HT-29 (cell line): Measurements from ENCODE around the gene FAM240A. TPM values are rescaled to one million over a fixed set of nuclear protein-coding genes. Genes with fewer than 3 reads are reported as not detected.

Source experiments
- DNase-seq: peaks from one replicate; pipeline ENCODE4 v3.0.0-alpha.2; 2015; ENCODE audit warnings: low spot score
- total RNA-seq: library from RNA; depleted of rRNA; stranded (reverse); fragments of >200 nt; shearing (Covaris generic); gene quantifications from 2 replicates; pipeline ENCODE4 v1.2.3, GENCODE V29; 2014

The FAM240A gene
- total RNA-seq, 1 experiment from 2014 or later = not detected

DNA sequence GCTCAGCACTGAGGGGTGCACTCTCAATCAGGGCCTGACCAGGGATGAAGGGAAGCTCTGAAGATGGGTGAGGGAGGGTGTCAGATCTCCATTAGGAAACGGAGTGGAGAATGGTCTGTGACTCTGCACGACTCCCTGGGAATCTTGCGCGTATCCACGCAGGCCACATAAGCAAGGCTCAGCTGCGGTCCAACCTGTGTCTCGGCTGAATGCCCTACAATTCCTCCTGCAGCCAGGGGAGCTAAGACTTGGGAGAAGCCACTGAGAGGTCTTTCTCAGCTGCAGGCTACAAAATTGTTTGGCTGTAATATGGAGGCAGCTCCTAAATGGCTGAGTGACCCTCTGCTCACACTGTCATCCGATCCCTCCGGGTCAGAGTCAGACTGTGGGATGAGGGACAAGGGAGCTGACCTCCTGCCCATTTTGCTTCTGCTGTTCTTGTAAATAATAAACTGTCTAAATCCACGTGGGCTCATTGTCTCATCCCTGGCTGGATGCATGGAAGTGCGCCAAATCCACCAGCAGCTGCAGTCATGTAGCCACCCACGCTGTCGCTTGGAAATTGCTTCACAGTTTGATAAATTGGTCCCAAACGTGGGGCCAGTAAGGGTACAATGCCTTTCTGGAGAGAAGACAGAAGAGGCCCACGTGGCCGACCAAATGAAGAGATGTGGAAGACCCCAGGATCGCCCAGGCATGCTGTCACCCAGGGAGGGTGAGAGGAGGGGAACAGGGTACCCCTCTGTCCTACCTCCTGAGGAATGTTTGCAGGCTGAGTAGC lies 50.6 kb downstream of the FAM240A start:
- no peak for DNase-seq

DNA sequence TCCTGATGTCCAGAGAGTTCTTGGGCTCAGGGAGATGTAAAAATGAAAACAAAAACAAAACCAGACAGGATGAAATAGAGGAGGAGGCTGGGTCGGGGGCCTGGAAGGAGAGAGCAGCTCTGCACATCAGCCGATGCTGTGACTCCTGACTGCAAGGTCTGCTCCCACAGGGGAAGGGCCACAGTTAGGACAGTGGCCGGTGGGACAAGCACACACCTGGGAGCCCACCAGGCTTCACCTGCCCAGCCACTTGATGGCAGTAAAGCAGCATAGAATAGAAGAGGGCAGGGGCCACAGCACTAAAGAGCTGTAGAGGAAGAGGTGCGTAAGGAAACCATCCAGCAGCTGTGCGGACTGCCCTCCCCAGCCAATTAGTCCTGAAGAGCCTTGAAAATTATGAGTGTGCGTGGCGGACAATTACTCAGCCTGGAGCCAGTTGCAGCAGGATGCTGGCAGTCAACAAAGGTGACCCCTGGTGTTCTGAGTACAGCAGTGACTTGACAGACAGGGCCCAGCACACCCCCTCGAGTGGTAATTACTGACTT lies 51.3 kb downstream of the FAM240A start:
- peak; percentile 8 for DNase-seq

DNA sequence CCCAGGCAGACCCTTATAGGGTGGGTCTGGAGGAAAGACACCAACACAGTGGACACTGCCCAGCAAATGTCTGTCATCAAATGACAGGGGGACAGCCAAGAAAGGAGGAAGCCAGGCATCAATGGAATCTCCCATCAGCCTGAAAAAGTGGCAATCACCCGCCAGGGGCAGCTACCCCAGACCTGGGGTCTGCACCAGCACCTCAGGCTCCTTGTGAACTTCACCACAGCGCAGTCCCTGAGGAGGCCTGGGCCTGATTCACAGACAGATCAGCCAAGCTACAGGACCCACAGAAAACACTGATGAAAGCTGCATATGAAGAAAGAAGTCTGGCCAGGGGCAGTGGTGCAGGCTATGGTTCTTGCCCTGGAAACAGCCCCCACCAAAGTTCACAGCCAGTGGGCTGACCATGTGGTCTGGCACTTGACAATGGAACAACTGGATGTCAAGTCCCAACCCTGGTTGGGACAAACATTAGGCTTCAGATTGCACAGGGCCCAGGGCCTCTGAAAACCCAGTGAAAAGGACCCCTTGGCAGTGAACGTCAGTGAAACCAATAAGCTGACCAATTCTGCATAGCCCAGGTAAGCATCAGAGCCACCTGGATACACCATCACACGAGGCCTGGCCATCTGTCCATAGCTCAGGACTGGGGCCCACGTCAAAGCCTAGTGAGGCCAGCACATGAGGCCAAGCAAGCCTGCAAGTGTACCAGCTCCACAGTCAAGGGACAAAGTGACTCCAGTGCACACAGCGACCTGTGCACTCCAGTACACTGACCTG lies 52.1 kb downstream of the FAM240A start:
- DNase-seq = no peak

DNA sequence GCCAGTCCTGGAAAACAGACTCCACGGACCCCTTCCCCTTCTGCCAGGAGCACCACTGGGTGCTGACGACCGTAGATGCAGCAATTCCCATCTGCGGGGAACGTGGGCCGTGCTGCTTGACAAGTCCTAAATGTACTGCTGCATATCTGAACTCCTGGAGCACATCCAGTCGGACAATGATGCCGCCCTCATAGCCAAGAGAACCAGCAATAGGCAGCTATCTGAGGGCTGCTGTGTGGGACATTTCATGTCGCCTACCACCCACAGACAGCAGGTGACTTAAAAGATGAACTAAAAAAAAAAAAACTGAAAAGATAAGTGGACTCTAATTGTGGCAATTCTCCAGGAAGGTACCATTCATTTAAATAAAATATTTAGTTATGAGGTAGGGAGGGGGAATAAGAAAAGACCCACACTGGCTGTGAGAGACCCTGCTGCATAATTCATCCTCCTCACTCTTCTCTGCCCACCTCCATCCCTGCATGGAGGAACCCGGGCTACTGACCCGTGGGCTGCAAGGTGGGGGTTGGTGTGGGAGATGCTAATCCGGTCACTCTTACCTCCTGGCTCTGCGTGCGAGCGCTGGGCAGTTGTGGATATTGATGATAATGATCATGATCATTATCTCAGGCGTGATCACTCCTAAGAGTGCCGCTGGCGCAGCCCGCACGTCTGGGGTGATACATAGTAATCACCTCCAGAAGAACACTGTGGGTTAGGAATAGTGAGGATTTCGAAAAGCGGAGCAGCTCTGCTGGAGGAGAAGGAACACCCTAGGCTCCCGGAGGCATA lies 52.8 kb downstream of the FAM240A start:
- no peak for DNase-seq

DNA sequence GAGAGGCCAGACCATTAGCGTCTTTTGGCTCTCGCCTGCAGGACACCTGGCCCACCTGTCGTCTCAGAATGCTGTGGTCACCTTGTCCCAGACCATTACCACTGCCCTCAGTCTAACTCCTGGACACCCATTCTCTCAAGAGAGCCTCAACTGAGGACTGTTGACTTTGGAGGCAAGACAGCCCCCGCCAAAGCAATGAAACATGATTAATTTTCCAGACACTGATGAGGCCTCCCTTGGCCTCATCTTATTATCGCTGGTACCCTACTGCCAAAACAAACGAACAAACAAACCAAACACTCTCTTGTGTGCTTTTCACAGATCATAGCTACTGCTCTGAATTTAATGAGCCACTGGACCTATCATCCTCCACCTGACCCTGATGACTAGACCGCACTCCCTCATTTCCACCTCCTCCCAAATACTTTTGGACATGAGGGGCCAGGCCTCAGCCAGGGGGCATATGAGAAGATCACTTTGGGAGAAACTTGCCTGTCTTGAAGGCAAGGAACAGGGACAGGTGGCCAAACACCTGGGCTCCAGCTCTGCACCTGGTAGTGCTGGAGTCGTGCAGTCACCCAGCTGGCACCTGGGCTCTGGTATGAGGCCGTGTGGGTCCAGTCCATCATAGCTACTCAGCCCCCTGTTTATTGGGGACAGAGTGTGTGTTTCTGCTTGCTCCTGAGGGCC lies 53.6 kb downstream of the FAM240A start:
- DNase-seq = no peak

DNA sequence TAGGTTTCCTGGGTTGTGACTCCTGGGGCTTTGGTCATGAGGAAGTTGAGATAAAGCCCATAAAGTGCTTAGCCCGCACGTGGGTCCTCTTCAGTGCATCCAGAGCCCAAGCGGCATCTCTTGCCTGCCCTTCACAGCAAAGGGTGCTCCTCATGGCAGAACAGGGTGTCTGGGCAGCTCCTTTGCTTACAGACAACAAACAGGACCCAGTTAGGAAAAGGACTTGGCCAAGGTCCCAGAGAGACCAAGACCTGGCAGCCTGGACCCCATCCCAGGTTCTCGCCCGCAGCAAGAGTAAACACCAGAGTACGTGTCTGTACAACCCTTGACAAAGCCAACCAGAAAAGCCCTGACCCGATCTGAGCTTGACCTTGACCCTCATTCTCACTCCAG lies 54.1 kb downstream of the FAM240A start:
- no peak for DNase-seq

DNA sequence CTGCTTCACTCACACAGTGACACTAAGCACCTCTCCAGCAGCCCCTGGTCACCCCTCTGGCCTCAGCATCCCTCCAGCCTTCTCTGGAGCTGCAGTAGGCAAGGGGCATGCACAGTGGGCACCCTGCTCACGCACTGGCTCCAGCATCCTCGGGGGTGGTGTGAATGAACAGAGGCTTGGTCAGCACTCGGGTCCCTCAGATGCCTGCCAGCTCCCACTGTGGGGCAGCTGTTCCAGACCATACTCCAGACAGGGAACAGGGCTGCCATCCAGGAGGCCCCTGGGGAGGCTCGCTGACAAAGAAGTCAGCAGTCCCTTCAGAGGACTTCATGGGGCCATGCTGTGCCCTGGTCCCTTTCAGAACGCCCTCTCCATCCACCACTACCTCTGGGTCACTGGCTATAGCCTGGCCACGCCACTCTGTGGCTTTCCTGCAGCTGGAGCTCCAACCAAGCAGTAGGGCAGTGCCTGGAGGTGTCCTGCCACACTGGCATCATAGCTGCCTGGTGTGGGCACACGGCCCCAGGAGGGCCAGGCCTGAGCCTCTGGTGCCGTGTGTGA lies 54.8 kb downstream of the FAM240A start:
- no peak for DNase-seq

DNA sequence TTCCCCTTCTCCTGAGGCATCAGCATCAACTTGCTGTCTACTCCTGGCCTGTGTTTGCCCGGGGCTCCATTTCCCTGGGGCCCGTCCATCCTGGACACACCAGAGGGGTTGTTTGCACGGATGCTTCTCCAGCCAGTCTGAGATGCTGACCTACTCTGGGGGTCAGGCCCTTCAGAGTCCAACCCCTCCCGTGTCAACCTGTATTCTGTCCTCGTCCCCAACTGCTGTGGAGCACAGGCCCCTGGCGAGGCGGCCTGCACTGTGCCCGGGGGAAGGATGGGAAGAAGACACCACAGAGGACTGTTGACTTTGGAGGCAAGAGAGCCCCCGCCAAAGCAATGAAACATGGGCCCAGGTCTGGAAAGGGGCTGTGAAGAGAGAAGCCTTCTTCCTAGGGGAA lies 55.3 kb downstream of the FAM240A start:
- DNase-seq = no peak

DNA sequence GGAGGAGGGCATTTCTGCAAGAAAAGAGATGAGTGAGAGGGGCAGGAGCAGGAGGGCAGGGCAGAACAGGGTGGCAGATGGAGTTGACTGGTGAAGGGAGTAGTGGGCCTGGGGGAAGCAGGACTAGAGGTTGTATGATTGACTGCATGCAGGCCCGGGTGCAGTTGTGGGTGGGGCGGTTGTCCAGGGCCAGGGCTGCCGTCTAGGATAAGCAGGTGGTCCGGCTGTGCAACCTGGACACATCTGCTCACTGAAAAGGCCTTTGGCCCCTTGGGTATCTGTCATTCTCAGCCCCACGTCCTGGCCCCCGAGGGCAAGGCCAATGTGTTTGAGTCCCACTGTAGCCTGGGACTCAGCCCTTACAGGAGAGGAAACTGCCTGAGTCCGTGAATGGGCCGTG lies 55.8 kb downstream of the FAM240A start:
- DNase-seq = no peak

DNA sequence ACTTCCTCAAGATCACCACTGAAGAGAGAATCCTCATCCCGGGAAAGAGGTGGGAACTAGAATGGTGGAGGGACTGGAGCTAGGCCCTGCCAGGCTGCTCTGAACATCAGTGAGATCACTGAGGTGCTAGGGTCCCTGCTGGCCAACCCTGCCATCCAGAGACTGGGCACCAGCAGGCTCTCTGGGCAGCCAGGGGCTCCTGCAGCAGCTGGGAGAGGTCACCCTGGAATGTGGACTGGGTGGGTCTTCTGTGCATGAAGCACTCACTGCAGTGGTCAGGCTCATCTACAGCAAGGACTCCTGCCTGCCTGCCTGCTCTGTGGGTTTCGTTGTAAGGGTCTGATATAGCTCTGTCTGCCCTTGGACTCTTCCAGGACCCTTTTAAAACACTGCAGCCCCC lies 56.3 kb downstream of the FAM240A start:
- no peak for DNase-seq

DNA sequence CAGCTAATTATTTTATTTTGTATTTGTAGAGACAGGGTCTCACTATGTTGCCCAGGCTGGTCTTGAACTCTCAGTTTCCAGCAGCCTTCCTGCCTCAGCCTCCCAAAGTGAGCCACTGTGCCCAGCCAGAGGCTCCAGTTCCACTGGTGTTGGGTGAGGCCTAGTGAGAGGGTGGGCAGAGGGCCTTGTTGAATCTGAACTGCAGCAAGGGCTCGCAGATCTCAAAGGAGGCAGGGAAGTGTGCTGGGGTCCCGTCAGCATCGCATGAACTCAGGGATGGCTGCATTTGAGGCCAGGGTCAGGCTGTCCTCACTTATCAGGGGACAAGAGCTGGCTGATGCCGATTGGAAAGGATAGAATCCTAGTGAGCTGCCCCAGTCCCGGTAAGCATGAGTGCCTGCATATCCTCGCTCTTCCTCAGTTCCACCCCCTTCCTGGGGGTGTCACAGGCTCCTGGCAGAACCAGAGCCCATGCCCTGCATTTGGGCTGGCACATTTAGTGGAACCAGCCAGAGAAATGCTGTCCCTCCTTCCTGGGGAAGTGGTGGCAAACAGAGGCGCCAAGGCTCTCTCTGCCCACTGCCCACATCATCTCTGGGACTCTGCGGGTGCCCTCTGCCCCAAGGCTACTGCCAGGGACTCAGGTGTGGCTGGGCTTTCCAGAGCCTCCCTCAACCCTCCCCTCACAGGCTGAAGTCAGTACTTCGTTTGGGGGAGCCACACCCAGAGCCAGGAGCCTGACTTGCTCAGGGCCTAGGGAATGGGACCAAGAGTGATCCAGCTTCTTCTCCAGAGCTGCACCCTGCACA lies 57.1 kb downstream of the FAM240A start:
- no peak for DNase-seq

DNA sequence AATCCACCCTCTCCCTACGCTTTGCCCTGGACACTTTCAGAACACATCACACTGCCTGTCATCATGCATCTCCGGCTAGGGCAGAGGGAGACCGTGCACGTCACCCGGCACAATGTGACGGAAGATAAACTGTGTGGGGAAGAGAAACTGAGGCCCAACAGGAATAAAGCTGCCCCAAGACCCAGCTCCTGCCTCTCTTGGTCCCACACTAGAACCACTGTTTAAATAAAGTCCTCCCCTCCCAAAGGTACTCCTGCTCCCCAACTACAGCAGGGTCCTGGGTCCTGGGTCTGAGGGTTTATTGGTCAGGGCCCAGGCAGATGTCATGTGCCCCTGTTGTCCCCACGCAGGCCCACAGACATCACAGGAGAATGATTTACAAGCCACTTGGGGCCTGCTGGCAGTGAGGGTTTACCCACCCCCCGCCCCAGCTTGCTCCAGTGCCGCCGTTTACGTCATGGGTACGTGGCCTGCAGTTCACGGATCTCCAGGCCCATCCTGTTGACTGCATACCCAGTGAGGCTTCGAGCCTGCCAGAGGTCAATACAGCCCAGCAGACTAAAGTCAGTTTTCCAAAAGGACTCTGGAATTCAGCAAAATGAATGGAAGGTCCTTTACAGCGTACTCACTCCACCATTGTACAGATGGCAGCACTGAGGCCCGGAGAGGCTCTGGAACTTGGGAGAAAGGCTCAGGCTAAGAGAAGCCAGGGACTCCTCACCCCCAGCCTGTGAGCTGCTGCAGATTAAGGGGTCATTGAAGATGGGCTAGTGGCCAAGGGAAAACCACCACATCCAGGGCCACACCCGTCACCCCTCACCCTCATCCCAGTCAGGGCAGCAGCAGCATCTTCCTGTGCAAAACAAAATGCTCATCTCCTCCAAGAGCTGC lies 57.9 kb downstream of the FAM240A start:
- no peak for DNase-seq

DNA sequence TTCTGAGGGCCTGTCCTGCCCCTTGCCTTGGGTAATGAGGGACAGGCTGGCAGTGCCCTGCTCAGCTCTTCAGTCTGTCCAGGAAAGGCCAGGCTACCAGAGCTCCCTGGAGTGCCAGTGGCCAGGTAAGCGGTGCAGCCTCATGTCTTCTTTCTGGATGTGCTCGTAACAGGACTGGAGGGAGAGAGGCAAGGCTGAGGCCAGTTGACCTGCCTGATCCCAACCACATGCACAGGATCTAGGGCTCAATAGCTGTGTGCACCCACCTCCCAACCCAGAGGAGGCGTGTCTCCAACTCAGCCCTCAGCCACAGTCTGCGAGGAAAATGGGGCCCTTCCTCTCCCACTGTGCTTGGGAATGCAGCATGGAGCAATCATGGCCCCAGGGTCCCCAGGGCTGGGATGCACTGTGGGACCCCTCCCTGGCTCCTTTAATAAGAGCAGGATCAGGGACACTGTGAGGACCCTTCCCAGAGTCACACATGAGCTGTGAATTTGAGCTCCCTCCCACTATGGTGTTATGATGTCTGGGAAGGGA lies 58.6 kb downstream of the FAM240A start:
- no peak for DNase-seq

DNA sequence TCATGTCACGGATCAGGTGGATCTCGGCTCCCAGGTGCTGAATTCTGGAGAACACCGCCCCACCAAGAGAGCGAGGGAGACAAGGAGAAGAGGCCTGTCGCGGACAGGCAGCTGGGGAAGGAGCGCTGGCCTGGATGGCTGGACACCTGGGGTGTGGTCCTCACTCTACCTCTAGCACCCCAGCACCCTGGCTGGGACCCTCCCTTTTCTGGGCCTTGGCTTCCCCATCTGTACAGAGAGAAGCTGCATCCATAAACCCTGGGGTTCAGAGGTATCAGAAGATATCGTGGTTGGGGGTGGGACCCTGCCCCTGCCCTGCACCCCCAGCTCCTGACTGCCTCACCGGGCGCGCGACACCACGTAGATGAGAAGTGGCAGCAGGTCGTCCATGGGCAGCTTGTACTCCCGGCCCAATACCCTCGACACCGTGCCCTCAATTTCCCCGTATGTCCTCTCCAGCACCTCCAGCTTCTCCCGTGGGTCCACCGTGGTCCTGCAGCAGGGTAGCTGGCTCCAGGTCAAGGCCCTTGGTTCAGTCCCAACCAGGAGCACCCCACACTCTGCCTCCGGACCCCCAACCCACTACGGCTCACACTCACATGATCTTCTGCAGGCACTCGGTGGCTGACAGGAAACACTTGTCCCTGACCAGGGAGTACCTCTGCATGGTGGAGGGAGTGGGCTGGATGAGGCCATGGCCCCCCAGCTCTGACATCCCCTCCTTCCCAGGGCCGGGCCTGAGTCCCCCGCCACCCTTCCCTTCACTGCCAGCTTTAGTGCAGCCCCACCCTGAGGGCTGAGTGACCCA lies 59.4 kb downstream of the FAM240A start:
- DNase-seq = no peak

DNA sequence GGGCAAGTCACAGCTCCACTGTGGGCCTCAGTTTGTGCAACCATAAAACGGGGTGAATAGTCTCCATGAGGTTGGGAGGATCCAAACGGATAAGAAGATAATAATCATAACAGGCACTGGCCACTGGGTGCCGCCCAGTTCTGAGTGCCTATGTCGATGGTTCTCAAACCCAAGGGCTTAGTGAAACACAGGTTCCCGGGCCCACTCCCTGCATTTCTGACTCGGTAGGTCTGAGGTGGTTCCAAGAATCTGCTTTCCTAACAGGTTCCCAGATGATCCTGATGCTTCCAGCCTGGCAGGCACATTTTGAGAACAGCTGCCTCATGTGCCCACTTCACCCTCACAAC lies 60.0 kb downstream of the FAM240A start:
- DNase-seq = no peak

DNA sequence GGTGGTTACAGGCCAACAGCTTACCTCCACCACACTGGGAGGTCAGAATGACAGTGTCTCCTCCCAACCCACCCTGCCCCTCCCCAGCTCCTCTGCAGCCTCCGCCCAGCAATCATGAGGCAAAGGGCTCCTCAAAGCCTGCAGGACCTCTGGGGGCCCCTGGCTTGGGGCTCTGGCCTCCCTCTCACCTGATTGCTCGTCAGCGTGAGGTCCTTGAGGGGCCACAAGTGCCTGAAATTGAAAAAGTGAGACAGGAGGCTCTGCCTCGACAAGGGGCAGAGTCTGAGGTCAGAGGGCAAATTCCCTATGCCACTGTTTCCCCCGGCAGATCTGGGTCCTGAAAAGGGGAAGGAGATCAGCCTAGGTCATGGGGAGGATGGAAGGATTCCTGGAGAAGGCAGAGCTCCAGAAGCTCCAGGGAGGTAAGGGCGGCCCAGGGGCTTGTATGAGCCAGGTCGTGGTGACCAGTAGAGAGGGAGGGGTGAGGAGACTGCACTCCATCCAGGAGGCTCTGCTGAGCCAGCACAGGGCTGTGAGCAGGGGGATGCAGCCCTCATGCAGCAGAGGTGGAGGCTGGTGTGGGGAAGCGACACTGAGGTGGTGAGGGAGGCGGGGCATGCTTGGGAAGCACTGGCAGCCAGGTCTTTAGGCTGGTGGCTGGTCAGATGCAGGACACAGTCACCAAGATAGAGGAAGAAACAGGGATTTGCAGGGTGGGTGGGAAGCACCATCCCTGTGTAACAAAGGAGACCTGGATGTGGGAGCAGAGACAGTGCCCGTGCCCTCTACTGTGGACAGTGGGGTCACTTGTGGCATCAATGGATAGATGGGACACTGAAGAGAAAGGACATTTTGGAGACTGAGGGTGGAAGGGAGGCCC lies 61.1 kb downstream of the FAM240A start:
- DNase-seq = no peak
